Epithelial cell of proximal tubule (primary cell): Measurements from ENCODE around the gene MYL3. TPM values are rescaled to one million over a fixed set of nuclear protein-coding genes. Genes with fewer than 3 reads are reported as not detected.

Experiments
- DNase-seq: peaks from one replicate; pipeline ENCODE4 v3.0.0-alpha.2; 2011; ENCODE audit warnings: low read depth
- H3K4me3 ChIP-seq: 2 replicates; pipeline ENCODE4 v1.5.1; 2011; ENCODE audit warnings: low read depth, mild to moderate bottlenecking, low read length
- CTCF ChIP-seq: conservative IDR thresholded peaks from 2 replicates; pipeline ENCODE4 v1.5.1; 2012; ENCODE audit warnings: low read depth, mild to moderate bottlenecking, low read length
- total RNA-seq: library from RNA; depleted of rRNA; stranded (reverse); fragments of >200 nt; gene quantifications from 2 replicates; pipeline ENCODE4 v1.2.3, GENCODE V29; 2015

MYL3 gene
- total RNA-seq, 1 donor from 2014 or later, result 4.2 TPM

- H3K4me3 ChIP-seq, result peak overlapping the region; percentile 59
- no peak for TF ChIP-seq CTCF
- DNase-seq, result no peak
Observed at GRCh38 chr3:46844881-46845312, 18.3 kb downstream of the MYL3 start.

GRCh38 chr3:46844397-46844796, 18.8 kb downstream of the MYL3 start:
- TF ChIP-seq CTCF, result no peak
- no peak for DNase-seq
- H3K4me3 ChIP-seq, result no peak overlapping the region

- DNase-seq, result no peak
- H3K4me3 ChIP-seq, result no peak overlapping the region
- no peak for TF ChIP-seq CTCF
Observed at GRCh38 chr3:46843508-46843907, 19.7 kb downstream of the MYL3 start.

GRCh38 chr3:46840491-46840890, 22.8 kb downstream of the MYL3 start:
- TF ChIP-seq CTCF, result no peak
- no peak for DNase-seq
- no peak overlapping the region for H3K4me3 ChIP-seq

- no peak overlapping the region for H3K4me3 ChIP-seq
- DNase-seq, result no peak
- TF ChIP-seq CTCF, result no peak
Observed at GRCh38 chr3:46838301-46838700, 24.9 kb downstream of the MYL3 start.

- H3K4me3 ChIP-seq, result no peak overlapping the region
- no peak for DNase-seq
- no peak for TF ChIP-seq CTCF
Observed at GRCh38 chr3:46835491-46835890, 27.8 kb downstream of the MYL3 start.

- H3K4me3 ChIP-seq, result no peak overlapping the region
- no peak for TF ChIP-seq CTCF
- no peak for DNase-seq
Observed at GRCh38 chr3:46835054-46835453, 28.2 kb downstream of the MYL3 start.
